ENCODE data around the gene CFAP74. TPM values are rescaled to one million over a fixed set of nuclear protein-coding genes. Genes with fewer than 3 reads are reported as not detected.
A peak's percentile ranks its signal among the peaks of the same experiment; 100 is the strongest.

Gene CFAP74
- total RNA-seq, 1 donor from 2014 or later: not detected

DNA sequence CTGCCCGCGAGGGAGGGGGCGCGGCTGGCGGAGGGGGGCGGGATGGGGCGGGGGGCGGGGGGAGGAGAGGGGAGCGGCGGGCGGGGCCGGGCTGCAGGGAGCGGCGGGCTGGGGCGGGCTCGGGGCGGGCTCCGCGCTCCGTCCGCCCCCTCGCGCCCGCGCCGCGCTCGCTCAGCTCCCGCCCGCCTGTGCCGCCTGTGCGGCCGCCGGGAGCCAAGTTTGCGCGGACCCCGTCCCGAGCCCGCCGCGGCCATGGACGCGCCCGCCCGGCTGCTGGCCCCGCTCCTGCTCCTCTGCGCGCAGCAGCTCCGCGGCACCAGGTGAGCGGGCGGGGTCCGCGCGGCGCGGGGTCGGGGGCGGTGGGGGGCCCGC lies 15.6 kb upstream of the CFAP74 start, which contains the start of gene GABRD:
GABRD (plus strand) TSS at position 174 of the 372 bp plus-strand sequence; CDS start at position 253, 79 bp downstream.
- Mint-ChIP-seq H3K4me3 (ENCODE audit: unreplicated experiment) (peak within 1 kb of the TSS; percentile 18), H3K36me3 (ENCODE audit: unreplicated experiment) (no peaks in the 10 kb centered on the region), H3K27me3 (ENCODE audit: unreplicated experiment) (peaks cover 66% of the 10 kb centered on the region), H3K9me3 (ENCODE audit: unreplicated experiment) (no peaks in the 10 kb centered on the region), H3K4me1 (ENCODE audit: unreplicated experiment) (peaks cover 3% of the 10 kb centered on the region), H3K27ac (ENCODE audit: unreplicated experiment) (no peak within 1 kb of the TSS)
- DNase-seq (ENCODE audit: extremely low spot score, unreplicated experiment): no peak
- TF ChIP-seq CTCF (IDR thresholded peaks at IDR 0.05): no peak

DNA sequence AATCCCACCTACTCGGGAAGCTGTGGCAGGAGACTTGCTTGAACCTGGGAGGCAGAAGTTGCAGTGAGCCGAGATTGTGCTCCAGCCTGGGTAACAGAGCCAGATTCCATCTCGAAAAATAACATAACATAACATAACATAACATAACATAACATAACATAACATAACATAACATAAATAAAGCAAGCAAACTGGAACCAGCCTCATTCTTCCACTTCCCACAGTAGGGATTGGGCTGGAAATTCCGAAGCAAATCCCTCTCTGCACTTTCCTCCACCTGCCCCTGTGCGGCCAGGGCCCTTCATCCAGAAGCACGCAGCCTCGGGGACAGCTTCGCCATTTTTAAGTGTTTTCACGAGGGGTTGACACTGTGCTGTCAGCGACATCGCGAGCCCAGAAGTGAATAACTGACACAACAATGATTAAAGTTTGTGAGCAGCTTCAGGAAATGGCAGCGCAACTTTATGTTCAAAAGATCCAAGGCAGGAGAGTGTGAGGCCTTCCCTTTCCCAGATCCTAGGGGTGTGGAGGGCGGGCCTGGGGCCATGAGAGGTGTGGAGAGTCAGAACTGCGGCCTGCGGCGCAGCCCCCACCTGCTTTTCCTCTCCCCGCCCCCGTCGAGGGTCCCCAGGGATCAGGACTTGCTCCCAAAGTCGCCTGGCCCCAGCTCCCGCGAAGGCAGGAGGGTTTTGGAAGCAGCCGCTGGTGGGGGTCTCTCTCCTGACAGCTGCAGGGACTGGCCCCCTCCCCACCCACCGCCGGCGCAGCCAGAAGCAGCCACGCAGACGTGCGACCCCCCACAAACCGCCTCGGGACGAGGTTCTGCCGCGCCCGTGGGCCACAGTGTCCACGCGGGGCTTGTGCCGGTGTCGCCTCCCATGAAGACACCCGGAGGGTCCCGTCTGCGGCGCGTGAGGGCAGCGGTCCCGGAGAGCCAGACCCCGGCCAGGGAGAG lies 14.9 kb upstream of the CFAP74 start:
- DNase-seq (ENCODE audit: extremely low spot score, unreplicated experiment): no peak
- Mint-ChIP-seq H3K27ac (ENCODE audit: unreplicated experiment) (no peak overlapping the region), H3K27me3 (ENCODE audit: unreplicated experiment) (peaks cover 70% of the 10 kb centered on the region), H3K9me3 (ENCODE audit: unreplicated experiment) (no peaks in the 10 kb centered on the region), H3K4me1 (ENCODE audit: unreplicated experiment) (peaks cover 3% of the 10 kb centered on the region), H3K36me3 (ENCODE audit: unreplicated experiment) (no peaks in the 10 kb centered on the region), H3K4me3 (ENCODE audit: unreplicated experiment) (peak overlapping the region; percentile 18)
- no peak for TF ChIP-seq CTCF (IDR thresholded peaks at IDR 0.05)

DNA sequence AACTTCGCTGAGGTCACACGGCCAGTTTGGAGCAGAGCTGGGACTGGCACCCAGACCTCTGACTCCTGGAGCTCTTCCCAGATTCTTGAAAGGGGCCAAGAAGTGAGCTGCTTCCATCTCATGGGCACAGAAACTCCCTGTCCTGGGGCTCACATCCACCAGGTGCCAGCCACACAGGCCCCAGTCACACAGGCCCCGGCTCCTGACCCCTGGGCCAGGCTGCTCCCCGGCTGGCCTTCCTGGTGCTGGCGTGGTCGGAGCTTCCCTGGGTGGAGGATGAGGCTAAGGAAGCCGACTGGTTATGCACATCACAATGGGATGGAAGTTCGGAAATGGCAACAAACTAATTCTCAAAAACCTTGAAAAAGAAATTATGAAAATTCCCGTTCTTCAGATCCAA lies 12.5 kb upstream of the CFAP74 start:
- Mint-ChIP-seq H3K27me3 (ENCODE audit: unreplicated experiment) (peaks cover 77% of the 10 kb centered on the region), H3K4me1 (ENCODE audit: unreplicated experiment) (peaks cover 3% of the 10 kb centered on the region), H3K36me3 (ENCODE audit: unreplicated experiment) (no peaks in the 10 kb centered on the region), H3K4me3 (ENCODE audit: unreplicated experiment) (no peak overlapping the region), H3K9me3 (ENCODE audit: unreplicated experiment) (no peaks in the 10 kb centered on the region), H3K27ac (ENCODE audit: unreplicated experiment) (no peak overlapping the region)
- TF ChIP-seq CTCF (IDR thresholded peaks at IDR 0.05): no peak
- no peak for DNase-seq (ENCODE audit: extremely low spot score, unreplicated experiment)

GRCh38 chr1:2014741-2015735 lies 11.5 kb upstream of the CFAP74 start:
- peaks cover 3% of the 10 kb centered on the region for H3K4me1 Mint-ChIP-seq (ENCODE audit: unreplicated experiment)
- H3K36me3 Mint-ChIP-seq (ENCODE audit: unreplicated experiment): no peaks in the 10 kb centered on the region
- no peak for DNase-seq (ENCODE audit: extremely low spot score, unreplicated experiment)
- no peaks in the 10 kb centered on the region for H3K9me3 Mint-ChIP-seq (ENCODE audit: unreplicated experiment)
- no peak overlapping the region for H3K27ac Mint-ChIP-seq (ENCODE audit: unreplicated experiment)
- no peak overlapping the region for H3K4me3 Mint-ChIP-seq (ENCODE audit: unreplicated experiment)
- no peak for TF ChIP-seq CTCF (IDR thresholded peaks at IDR 0.05)
- H3K27me3 Mint-ChIP-seq (ENCODE audit: unreplicated experiment): peaks cover 72% of the 10 kb centered on the region
